ENCODE data around the gene TMEM255B.

The TMEM255B gene

DNA sequence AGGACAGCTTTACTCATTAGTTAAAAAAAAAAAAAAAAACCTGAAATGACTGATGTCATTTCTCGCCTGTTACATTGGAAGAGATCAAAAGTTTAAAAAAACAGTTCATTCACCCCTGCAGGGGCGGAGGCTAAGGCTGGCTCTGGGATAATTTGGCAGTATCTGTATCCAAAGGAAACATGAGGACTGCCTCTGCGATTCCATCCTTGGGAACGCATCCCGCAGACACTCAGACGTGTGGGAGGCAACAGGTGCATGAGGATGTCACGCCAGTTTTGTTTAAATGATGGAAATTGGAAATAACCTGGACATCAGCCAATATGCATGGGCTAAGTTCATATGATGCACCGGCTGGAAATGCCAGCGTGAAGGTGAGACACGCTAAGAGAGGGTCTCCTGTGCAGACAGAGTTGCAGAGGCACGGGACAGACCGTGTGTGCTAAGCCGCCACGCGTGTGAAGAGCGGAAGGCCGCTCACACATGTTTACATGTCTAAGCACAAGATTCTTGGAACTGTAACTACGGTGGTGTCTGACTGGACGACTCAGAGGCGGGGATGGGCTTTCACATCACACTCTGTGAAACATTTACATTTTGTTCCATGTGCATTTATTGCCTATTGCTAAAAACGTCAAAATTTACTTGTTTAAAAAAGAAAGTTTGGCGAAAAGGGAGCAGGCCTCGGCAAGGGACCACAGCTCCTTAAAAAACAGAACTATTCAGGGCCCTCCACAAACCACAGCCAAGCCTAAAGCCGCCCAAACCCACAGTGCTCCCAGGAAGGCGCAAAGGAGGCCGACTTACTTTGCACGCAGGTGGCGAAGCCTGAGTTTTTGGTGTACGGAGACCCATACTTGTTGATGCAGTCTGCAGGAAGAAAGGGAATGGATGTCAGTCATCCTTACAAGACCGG is 87.0 kb downstream of the TMEM255B start:
- Mint-ChIP-seq H3K9me3 (no peaks in the 10 kb centered on the region), H3K27me3 (ENCODE audit: low read depth) (peaks cover 11% of the 10 kb centered on the region), H3K4me3 (no peak overlapping the region), H3K27ac (peak overlapping the region in 1 of 3 experiments; percentile 27), H3K36me3 (ENCODE audit: low read depth) (no peaks in the 10 kb centered on the region), H3K4me1 (peaks cover 22% of the 10 kb centered on the region)
- TF ChIP-seq, protein P1, sequence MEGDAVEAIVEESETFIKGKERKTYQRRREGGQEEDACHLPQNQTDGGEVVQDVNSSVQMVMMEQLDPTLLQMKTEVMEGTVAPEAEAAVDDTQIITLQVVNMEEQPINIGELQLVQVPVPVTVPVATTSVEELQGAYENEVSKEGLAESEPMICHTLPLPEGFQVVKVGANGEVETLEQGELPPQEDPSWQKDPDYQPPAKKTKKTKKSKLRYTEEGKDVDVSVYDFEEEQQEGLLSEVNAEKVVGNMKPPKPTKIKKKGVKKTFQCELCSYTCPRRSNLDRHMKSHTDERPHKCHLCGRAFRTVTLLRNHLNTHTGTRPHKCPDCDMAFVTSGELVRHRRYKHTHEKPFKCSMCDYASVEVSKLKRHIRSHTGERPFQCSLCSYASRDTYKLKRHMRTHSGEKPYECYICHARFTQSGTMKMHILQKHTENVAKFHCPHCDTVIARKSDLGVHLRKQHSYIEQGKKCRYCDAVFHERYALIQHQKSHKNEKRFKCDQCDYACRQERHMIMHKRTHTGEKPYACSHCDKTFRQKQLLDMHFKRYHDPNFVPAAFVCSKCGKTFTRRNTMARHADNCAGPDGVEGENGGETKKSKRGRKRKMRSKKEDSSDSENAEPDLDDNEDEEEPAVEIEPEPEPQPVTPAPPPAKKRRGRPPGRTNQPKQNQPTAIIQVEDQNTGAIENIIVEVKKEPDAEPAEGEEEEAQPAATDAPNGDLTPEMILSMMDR (IDR thresholded peaks at IDR 0.05; ENCODE audit: unreplicated experiment in 3 of 3): no peak

DNA sequence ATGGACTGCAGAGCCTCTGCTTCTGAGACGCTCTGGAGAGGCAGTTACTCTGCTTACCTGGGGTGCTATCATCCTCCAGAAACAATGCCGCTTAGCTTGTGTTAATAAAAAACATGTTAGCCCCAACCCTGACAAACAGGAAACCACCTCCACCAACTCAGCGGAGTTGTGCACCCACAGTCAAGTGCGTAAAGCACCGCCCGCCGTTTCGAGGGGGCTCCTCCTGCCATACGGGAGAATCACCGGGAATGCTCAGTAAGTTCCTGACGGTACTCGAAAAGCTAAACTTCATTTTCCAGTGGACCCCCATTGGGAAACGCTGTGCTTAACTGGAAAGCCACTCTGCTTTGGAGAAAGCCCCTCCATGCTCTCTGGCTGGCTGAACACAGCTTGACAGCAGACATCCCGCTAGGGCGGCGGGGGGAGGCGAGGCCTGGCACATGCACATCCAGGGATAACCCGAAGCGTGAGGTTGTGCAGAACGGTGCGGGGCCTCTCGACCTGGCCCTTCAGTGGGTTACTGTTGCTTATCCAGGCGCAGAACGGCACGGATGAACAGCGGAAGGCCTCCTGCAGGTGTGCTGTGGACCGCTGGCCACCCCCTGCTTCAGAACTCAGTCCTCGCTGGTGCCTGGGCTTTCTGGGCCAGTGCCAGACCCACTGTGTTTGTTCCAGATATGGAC is 87.8 kb downstream of the TMEM255B start:
- Mint-ChIP-seq H3K27ac (no peak overlapping the region), H3K9me3 (no peaks in the 10 kb centered on the region)
- TF ChIP-seq, protein P1 (IDR thresholded peaks at IDR 0.05; ENCODE audit: unreplicated experiment in 3 of 3): no peak

GRCh38 chr13:113848020-113848419 is 89.0 kb downstream of the TMEM255B start:
- H3K4me1 Mint-ChIP-seq: peaks cover 18% of the 10 kb centered on the region
- TF ChIP-seq, protein P1 (IDR thresholded peaks at IDR 0.05; ENCODE audit: unreplicated experiment in 3 of 3): no peak
- H3K27me3 Mint-ChIP-seq (ENCODE audit: low read depth): peaks cover 11% of the 10 kb centered on the region
- H3K27ac Mint-ChIP-seq: no peak overlapping the region
- H3K9me3 Mint-ChIP-seq: no peaks in the 10 kb centered on the region
- H3K4me3 Mint-ChIP-seq: no peak overlapping the region
- H3K36me3 Mint-ChIP-seq (ENCODE audit: low read depth): no peaks in the 10 kb centered on the region

More for the DNA sequence above, 87.8 kb downstream of the TMEM255B start:
- peaks cover 22% of the 10 kb centered on the region for H3K4me1 Mint-ChIP-seq
- H3K4me3 Mint-ChIP-seq: no peak overlapping the region
- no peaks in the 10 kb centered on the region for H3K36me3 Mint-ChIP-seq (ENCODE audit: low read depth)
- peaks cover 11% of the 10 kb centered on the region for H3K27me3 Mint-ChIP-seq (ENCODE audit: low read depth)

- Mint-ChIP-seq H3K27ac (no peak overlapping the region), H3K36me3 (ENCODE audit: low read depth) (no peaks in the 10 kb centered on the region), H3K4me1 (peaks cover 24% of the 10 kb centered on the region), H3K4me3 (no peak overlapping the region), H3K27me3 (ENCODE audit: low read depth) (peaks cover 15% of the 10 kb centered on the region), H3K9me3 (no peaks in the 10 kb centered on the region)
- TF ChIP-seq, protein P1 (IDR thresholded peaks at IDR 0.05; ENCODE audit: unreplicated experiment in 3 of 3): no peak
Measured at GRCh38 chr13:113848431-113849260, 89.6 kb downstream of the TMEM255B start.

DNA sequence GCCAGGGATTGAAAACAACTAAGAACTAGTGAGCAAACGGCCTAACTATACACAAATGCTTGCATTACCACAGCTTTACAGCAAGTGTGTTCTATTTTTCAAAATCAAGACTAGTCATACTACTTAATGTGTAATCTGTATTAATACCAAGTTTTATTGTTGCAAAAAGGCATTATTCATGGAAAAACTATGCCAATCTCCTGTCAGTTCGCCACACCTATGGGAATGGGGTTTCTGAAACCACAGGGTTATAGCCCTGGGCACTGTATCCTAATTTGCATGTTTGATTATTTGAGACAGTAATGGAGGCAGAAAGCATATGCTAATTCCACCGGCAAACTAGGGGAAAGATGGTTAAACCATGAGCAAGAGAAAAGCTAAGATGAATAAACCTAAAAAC is 90.5 kb downstream of the TMEM255B start:
- TF ChIP-seq, protein P1 (IDR thresholded peaks at IDR 0.05; ENCODE audit: unreplicated experiment in 3 of 3): no peak
- Mint-ChIP-seq H3K27me3 (ENCODE audit: low read depth) (peaks cover 15% of the 10 kb centered on the region), H3K9me3 (no peaks in the 10 kb centered on the region), H3K4me1 (peaks cover 27% of the 10 kb centered on the region), H3K4me3 (no peak overlapping the region), H3K27ac (no peak overlapping the region), H3K36me3 (ENCODE audit: low read depth) (no peaks in the 10 kb centered on the region)

All from nephron (organoid).